Retinal pigment epithelial cell (primary cell): ENCODE results near the gene NMUR1.

Source experiments
- DNase-seq: peaks from one replicate; pipeline ENCODE4 v3.0.0-alpha.2; 2010; ENCODE audit warnings: low read depth
- H3K4me3 ChIP-seq: 2 replicates; pipeline ENCODE4 v1.5.1; 2011; ENCODE audit warnings: mild to moderate bottlenecking, low read length, control low read depth, moderate library complexity
- CTCF ChIP-seq: conservative IDR thresholded peaks from 2 replicates; pipeline ENCODE4 v1.5.1; 2011; ENCODE audit warnings: low read depth, low read length, control low read depth, inconsistent platforms

NMUR1 gene

DNA sequence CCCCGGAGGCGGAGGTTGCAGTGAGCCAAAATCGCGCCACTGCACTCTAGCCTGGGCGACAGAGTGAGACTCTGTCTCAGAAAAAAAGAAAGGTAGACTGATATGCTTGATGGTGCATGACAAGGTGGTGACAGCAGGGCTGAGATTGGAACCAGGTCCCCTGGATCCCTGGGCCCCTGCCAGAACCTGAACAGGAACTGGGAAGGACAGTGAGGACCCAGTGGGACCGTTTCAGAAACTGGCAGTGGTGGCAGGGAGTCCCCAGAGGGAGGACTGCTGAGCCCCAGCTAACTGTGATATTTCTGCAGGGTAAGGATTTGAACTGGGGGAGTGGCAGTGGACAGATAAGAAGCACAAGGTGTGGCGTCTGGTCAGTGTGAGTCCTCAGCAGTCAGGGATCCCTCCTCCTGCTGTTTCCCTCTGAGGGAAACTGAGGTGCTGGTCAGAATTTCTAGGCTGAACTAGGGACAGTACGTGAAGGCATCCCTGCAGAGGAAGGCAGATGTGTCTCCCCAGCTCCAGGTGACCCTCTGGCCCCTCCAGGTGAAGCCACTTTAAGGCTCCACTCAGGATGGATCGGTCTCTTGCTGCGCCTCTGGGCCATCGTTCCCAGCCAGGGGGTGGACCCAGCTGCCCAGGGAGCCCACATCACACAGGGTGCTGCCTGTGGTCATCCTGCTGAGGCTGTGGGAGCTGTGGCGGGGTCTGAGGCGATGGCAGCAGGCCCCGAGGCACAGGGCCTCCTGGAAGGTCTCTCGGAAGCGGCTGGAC, 5.6 kb downstream of the NMUR1 start:
- DNase-seq = no peak
- no peak overlapping the region for H3K4me3 ChIP-seq
- TF ChIP-seq CTCF = no peak

DNA sequence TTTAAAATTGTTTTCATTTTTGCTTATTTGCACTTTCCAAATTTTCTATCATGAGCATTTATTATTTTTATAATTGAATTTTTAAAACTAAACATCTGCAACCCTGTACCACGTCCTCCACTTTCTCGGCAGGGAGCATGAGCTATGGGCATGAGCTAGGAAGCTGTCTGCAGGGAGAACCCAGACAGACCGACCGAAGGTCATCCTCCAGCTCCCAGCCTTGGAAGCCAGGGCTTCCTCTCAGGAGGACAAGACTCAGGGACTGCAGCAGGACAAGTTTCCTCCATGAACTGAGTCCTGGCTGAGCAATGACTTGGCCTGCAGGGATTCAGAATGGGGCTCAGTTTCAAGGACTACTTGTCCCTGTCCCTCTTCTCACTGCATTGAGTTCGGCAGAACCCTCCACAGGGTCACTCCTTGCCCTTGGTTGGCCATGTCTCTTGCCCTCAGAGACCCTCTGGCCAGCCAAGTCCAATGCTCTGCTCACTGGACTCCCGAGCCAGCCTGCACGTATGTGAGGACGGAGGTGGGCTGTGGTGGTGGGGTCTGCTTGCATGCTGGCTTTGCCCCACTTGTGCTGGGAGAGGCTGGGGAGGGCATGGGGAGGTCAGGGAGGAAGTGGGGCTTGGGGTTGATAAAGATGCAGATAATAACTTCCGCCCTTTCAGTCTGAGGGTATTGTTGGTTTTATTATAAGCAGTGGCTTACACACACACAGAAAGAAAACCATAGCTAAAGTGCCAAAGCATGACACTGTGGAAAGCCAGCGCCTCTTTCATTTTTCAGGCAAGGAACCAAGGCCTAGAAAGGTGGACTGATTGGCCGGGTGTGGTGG, 6.6 kb downstream of the NMUR1 start:
- TF ChIP-seq CTCF = no peak
- no peak for DNase-seq
- H3K4me3 ChIP-seq = no peak overlapping the region

DNA sequence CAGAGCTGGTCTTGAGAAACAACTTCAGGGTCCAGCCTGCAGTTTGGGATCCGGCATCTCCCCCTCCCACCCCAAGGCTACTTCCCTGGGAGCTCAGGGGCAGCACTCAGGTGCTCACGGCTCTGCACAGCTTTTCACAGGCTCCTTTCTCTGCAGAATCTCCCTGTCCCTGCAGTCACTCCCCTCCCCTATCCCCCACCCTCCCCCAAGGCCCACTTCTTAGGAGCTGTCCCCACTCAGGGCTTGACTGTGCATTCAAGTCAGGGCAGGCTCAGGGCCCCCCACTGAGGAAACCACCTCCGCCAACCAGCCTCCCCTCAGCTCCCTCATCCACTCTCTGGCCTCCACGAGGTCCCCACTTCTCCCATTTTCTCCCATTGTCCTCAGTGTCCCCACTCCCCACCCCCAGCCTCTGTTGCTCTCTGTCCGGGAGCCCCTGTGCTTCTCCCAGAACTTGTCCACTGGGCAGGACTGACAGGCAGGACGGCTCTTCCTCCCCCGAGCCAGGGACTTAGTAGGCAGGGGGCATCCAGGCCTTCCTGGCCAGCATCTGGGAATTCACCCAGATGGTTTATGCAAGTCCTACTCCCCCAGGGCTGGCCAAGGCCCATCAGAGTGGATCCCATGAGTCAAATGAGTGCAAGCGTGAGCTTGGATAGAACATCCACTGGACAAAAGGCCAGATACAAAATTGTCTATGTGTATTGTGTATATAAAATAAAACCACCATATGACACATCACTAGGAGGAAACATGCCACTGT, 7.6 kb downstream of the NMUR1 start:
- no peak for DNase-seq
- no peak for TF ChIP-seq CTCF
- H3K4me3 ChIP-seq = no peak overlapping the region

- no peak for TF ChIP-seq CTCF
- H3K4me3 ChIP-seq = no peak overlapping the region
- DNase-seq = no peak
Observed at GRCh38 chr2:231521443-231521842, 8.8 kb downstream of the NMUR1 start.

DNA sequence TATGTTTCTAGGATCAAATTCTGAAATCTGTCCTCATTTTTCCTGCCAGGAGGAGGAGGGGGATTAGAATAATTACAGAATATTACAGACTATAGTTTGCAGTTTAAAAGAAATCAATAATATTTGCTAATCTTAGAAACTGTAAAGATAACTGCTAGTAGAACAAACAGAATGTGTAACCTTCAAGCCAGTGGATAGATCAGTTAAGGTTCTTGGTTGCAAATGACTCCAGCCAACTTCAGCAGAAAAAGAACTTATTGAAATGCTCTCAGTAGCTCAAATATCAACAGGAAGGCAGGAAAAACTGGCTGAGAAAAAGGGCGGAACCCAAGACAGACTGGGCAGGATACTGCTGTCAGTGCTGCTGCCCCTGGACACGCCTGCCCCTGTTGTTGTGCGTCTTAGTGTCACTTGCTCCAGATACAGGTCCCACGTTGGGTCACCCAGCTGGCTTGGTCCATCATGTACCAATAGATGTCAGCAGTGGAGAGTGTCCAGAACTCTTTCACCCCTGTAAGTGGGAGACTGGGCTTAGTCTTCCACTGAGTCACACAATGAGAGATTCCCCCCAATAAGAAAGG, 10.2 kb downstream of the NMUR1 start:
- no peak for DNase-seq
- no peak for TF ChIP-seq CTCF

GRCh38 chr2:231518771-231519170, 11.5 kb downstream of the NMUR1 start:
- TF ChIP-seq CTCF = no peak
- no peak for DNase-seq

More for the DNA sequence above, 10.2 kb downstream of the NMUR1 start:
- no peak overlapping the region for H3K4me3 ChIP-seq

More at GRCh38 chr2:231518771-231519170, 11.5 kb downstream of the NMUR1 start:
- no peak overlapping the region for H3K4me3 ChIP-seq
